Esophagus (tissue), 2 donors: ENCODE measurements around the gene GSAP. TPM values are rescaled to one million over a fixed set of nuclear protein-coding genes. Genes with fewer than 3 reads are reported as not detected.

Source experiments
- H3K27ac ChIP-seq, 2 donors: one replicate each; pipeline ENCODE4 v1.5.1; 2013; ENCODE audit warnings: low read depth in 2 of 2, mild to moderate bottlenecking in 2 of 2, inconsistent platforms in 1 of 2, low read length in 1 of 2, moderate library complexity in 1 of 2
- H3K27me3 ChIP-seq, 2 donors: one replicate each; pipeline ENCODE4 v1.6.1; 2013; ENCODE audit warnings: low read length in 2 of 2, control low read depth in 1 of 2, mild to moderate bottlenecking in 1 of 2; ENCODE audit not compliant: insufficient read depth in 2 of 2, control insufficient read depth in 1 of 2
- H3K36me3 ChIP-seq, 2 donors: one replicate each; pipeline ENCODE4 v1.6.1; 2013; ENCODE audit warnings: low read length in 1 of 2; ENCODE audit not compliant: control insufficient read depth in 2 of 2, insufficient read depth in 2 of 2
- H3K4me1 ChIP-seq, 2 donors: one replicate each; pipeline ENCODE4 v1.6.1; 2013; ENCODE audit warnings: low read length in 1 of 2; ENCODE audit not compliant: control insufficient read depth in 2 of 2, insufficient read depth in 2 of 2
- H3K4me3 ChIP-seq, 2 donors: one replicate each; pipeline ENCODE4 v1.5.1; 2013; ENCODE audit warnings: low read length in 2 of 2, mild to moderate bottlenecking in 2 of 2, low read depth in 1 of 2, moderate library complexity in 1 of 2
- H3K9me3 ChIP-seq, 2 donors: one replicate each; pipeline ENCODE4 v1.6.1; 2013; ENCODE audit warnings: mild to moderate bottlenecking in 2 of 2, low read depth in 1 of 2, low read length in 1 of 2, moderate library complexity in 1 of 2; ENCODE audit not compliant: control insufficient read depth in 2 of 2, insufficient read depth in 1 of 2
- WGBS, 2 donors: extraction: QIAGEN DNeasy Blood & Tissue Kit; methylation state at CpG; one replicate each; pipeline ENCODE4 v1.1.7; 2013; 5-methylcytosine and 5-hydroxymethylcytosine counted together
- polyA plus RNA-seq, 2 donors: library from polyadenylated mRNA; stranded (reverse); fragments of 200-250 nt; gene quantifications; one replicate each; pipeline ENCODE4 v1.2.3, GENCODE V29; 2013
- donor health status: healthy with polysubstance abuse.
- donor health status: Bipolar disorder and iron deficiency.

The GSAP gene
- polyA plus RNA-seq, 2 donors: 4.4 to 13.8 TPM

DNA sequence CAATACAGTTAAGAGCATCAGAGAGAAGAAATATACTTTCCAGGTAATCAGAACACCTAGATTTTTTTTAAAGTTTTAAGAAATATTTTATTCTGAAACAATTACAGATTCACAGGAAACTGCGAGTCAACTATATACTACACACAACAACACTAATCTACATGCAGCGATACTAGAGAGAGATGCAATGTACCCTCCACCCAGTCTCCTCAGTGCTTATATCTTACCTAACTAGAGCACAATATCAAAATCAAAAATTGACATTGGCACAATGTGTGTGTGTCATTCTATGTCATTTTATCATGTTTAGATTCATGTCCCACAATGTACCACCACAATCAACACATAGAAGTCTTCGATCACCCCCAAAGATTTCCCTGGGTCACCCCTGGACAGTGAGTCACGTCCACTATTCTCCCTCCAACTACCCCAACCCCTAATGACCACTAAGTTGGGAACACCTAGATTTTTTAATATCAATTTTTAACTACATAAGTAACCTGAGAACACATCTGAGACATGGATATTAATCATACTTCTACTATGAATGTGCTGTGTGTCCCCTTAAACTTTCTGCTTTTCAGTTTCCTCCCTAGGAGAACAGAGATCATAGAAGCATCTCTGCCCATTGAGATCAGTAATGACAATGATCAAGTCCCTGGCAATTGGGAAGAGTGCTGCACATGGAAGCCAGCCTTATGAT, 86.5 kb downstream of the GSAP start:
- peaks cover 0 to 8% of the 10 kb centered on the region in 2 donors for H3K4me1 ChIP-seq
- 82 to 83% methylated on average over 4 of the region's 4 CpGs for WGBS, 2 donors
- H3K9me3 ChIP-seq: no peaks in the 10 kb centered on the region
- no peak overlapping the region for H3K27ac ChIP-seq
- H3K36me3 ChIP-seq: no peaks in the 10 kb centered on the region
- H3K27me3 ChIP-seq: no peaks in the 10 kb centered on the region
- H3K4me3 ChIP-seq: no peak overlapping the region

DNA sequence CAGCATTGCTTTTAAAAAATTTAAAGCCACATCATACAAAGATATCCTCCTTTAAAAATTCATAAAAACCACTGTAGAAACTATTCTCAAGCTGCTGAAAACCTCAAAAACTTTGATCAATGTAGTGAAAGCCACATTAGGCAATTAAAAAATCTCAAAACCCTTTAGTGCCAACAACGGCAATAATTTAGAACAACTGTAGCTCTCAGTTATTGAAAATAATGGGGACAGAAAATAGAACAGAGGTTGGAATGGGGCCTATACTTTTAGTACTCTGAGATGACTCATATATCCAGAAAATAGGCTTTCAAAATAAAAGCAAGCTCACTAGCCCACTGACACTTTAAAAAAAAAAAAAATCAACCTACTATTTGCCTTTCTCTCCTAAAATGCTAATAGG, 87.5 kb downstream of the GSAP start:
- Histone ChIP-seq H3K36me3 (no peaks in the 10 kb centered on the region), H3K9me3 (no peaks in the 10 kb centered on the region), H3K27ac (no peak overlapping the region), H3K27me3 (no peaks in the 10 kb centered on the region), H3K4me1 (peaks cover 0 to 8% of the 10 kb centered on the region in 2 donors), H3K4me3 (no peak overlapping the region)
- WGBS, 2 donors: 7 to 35% methylated on average over 1 of the region's 1 CpG

DNA sequence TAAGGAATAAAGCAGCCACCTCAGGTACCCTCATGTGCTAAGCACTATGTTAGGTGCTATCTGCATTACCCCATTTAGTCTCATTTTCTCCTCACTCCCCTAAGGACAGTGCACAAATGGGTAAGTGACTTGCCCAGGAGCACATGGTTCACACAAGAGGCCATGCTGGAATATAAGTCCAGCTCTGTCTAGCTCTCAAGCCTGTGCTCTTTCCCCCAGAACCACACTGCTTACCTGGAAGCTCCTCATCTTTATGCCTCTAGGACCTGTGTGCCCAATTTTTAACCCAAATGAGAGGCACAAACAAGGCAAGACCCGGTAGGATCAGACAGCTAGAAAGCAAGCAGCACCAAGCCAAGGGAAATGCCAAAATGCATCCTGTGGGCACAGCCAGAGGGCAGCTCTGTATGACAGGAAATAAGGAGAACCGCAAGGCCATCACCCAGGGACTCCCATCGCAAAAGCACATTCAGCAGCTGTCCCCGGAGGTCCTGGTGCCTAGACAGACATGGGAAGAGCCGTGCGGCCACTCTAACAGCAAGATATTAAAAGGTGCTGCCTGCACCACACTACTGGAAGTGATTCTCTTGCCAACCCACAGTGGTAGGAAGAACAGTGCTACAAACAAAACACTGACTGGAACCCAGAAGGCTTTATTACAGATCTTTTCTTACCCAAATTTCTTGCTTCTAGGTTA, 88.1 kb downstream of the GSAP start:
- Histone ChIP-seq H3K27me3 (no peaks in the 10 kb centered on the region), H3K4me1 (peaks cover 0 to 8% of the 10 kb centered on the region in 2 donors), H3K4me3 (no peak overlapping the region), H3K9me3 (no peaks in the 10 kb centered on the region), H3K36me3 (no peaks in the 10 kb centered on the region), H3K27ac (peak overlapping the region; percentile 29 to 45)
- 31 to 52% methylated on average over 6 of the region's 6 CpGs for WGBS, 2 donors

DNA sequence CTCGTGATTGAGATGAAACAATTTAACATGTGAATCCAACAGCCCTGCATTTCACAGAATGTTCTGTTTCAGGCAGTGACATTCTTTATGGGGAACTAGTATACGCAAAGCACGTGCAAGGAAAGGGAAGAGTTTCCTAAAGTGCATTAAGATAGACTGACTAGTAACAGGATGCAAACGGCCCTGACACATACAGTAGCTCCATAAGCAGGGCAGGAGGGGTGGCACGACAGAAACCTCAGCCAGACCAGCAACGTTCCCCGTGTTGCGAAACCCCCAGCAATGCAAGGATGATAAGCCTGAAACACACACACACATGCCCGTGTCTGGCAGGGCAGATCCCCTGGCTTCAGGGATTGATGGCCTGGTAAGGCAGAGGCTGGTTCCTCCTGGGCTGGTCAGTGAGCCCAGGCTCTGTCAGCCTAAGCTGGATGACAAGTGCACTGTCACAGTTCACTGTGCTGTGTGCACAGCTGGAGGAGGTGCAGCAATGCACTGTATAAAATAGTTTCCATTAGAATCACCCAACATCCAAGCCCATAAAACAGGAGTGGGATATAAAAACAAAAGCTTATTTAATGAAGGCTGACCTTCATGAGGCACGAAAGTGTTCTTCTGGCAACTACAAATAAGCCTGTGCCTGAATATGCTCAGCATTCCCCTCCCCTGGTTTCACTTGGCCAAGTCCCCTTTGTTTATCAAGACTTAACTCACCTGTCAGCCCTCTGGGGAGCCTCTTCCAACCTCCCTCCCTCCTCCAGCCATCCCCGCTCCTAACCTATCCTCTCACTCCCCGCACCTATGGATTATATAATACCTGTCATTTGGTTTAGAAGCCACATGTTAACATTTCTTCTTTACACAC, 88.8 kb downstream of the GSAP start:
- Histone ChIP-seq H3K27me3 (no peaks in the 10 kb centered on the region), H3K4me1 (peaks cover 0 to 8% of the 10 kb centered on the region in 2 donors), H3K4me3 (no peak overlapping the region), H3K36me3 (no peaks in the 10 kb centered on the region), H3K9me3 (no peaks in the 10 kb centered on the region), H3K27ac (peak overlapping the region; percentile 19 to 51)
- WGBS, 2 donors: 40 to 49% methylated on average over 12 of the region's 12 CpGs

DNA sequence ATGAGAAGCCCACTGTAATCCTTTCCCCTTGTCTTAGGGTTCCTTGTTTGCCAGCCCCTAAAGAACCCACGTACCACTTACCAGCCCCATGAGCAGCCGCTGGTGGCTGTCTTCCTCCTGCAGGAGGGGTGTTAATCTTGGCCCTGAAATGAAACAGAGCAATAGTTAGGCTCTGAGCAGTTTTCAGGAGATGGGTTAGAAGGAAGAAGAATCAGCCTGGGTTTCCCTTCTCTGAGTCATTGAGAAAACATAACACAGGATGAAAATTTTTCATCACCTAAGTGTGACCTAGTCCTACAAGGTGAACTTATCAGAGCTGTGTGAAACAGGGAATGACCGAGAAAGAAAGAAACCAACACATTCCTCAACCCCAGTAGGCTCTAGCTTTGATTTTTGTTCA, 90.0 kb downstream of the GSAP start:
- peaks cover 0 to 8% of the 10 kb centered on the region in 2 donors for H3K4me1 ChIP-seq
- no peaks in the 10 kb centered on the region for H3K36me3 ChIP-seq
- no peak overlapping the region for H3K27ac ChIP-seq
- no peak overlapping the region for H3K4me3 ChIP-seq
- no peaks in the 10 kb centered on the region for H3K9me3 ChIP-seq
- H3K27me3 ChIP-seq: no peaks in the 10 kb centered on the region
- 84 to 91% methylated on average over 3 of the region's 3 CpGs for WGBS, 2 donors

DNA sequence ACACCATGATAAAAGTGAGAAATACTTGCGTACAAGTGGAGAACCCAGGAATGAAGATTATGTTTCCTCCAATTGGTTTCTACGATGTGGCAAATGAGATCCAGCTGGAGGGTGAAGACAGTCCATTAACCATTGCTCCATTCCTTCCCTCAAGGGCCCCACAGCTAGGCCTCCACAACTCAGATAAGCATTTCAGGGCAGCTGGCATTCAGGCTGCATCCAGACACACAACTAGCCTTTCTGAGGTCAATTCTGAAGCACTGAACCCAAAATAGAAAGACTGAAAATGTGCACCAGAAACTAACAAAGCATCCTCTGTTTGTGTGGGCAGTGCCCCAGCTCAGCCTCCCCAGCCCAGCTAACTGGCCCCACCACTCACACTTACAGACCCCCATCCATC, 94.8 kb downstream of the GSAP start:
- WGBS, 2 donors: 88 to 93% methylated on average over 2 of the region's 2 CpGs
- Histone ChIP-seq H3K27me3 (no peaks in the 10 kb centered on the region), H3K4me1 (peaks cover 0 to under 1% of the 10 kb centered on the region in 2 donors), H3K4me3 (no peak overlapping the region), H3K27ac (no peak overlapping the region), H3K36me3 (no peaks in the 10 kb centered on the region), H3K9me3 (no peaks in the 10 kb centered on the region)

DNA sequence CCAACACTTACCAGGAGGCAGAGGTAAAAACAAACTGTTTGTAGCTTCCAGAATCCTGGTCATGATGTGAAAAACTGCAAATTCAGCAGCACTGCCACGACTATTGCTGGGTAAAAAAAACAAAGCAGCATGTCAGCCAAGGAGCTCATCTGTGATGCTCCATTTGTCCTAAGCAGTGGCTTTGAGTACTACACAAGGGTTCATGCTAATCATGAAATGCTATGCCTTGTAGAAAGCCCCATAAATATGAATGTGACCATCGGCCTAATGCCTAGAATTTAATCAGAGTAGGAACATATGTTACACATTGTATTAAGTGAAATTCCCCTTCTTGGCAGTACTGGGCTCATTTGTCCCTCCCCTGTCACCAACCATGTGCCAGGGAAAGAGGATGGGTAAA, 95.4 kb downstream of the GSAP start:
- 61% methylated on average over 2 of the region's 2 CpGs for WGBS, 2 donors
- no peak overlapping the region for H3K4me3 ChIP-seq
- H3K27me3 ChIP-seq: no peaks in the 10 kb centered on the region
- H3K27ac ChIP-seq: no peak overlapping the region
- H3K4me1 ChIP-seq: peaks cover 0 to 2% of the 10 kb centered on the region in 2 donors
- H3K36me3 ChIP-seq: no peaks in the 10 kb centered on the region
- H3K9me3 ChIP-seq: no peaks in the 10 kb centered on the region

DNA sequence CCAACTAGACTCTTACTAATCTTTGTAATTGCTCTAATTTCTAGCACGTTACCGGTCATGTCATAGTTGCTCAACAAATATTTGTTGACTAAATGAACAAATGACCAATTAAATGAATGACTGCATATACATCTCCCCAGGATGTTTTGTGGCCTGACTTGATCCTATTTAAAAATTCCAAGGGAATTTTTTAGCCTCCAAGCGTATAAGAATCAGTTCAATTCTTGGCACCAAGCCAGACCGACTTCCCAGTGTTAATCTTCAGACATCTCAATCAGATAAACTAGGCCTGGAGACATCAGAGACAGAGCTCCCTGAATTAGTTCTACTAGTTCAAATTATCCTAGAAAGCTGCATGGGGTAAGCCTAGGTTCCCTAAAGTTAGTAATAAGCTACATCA, 96.0 kb downstream of the GSAP start:
- no peak overlapping the region for H3K4me3 ChIP-seq
- no peaks in the 10 kb centered on the region for H3K27me3 ChIP-seq
- H3K9me3 ChIP-seq: no peaks in the 10 kb centered on the region
- H3K4me1 ChIP-seq: peaks cover 0 to 2% of the 10 kb centered on the region in 2 donors
- H3K36me3 ChIP-seq: no peaks in the 10 kb centered on the region
- no peak overlapping the region for H3K27ac ChIP-seq
- 72 to 83% methylated on average over 4 of the region's 4 CpGs for WGBS, 2 donors

DNA sequence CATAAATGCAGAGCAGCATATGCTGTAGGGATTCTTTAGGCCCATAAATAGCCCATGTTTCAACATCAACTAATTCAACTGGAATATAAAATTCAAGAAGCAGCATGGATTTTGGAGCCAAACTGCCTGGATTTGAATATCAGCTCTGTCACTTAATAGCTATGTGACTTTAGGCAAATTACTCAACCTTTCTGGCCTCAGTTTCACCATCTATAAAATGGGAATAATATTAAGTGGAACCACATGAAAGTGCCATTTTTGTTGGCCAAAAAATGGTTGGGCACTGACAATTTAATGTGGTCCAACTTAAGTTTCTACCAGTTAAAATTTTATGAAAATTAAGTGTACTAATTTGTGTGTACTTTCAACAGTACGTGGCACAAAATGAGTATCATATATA, 98.1 kb downstream of the GSAP start:
- no peaks in the 10 kb centered on the region for H3K27me3 ChIP-seq
- no peaks in the 10 kb centered on the region for H3K9me3 ChIP-seq
- peaks cover 2 to 4% of the 10 kb centered on the region in 2 donors for H3K36me3 ChIP-seq
- H3K4me3 ChIP-seq: no peak overlapping the region
- 66 to 98% methylated on average over 1 of the region's 1 CpG for WGBS, 2 donors
- H3K27ac ChIP-seq: no peak overlapping the region
- peaks cover 0 to 2% of the 10 kb centered on the region in 2 donors for H3K4me1 ChIP-seq
